GM18526 (cell line): ENCODE measurements around the gene FZD10.

Source experiments
- POLR2A ChIP-seq: IDR thresholded peaks from 3 replicates; pipeline ENCODE4 v1.6.1; 2011; ENCODE audit not compliant: insufficient read length; ENCODE audit errors: extremely low read depth

The FZD10 gene

GRCh38 chr12:130179191-130179590, 16.9 kb downstream of the FZD10 start:
- TF ChIP-seq POLR2A, result no peak

GRCh38 chr12:130179621-130180020, 17.4 kb downstream of the FZD10 start:
- TF ChIP-seq POLR2A, result no peak

- no peak for TF ChIP-seq POLR2A
These were observed 18.9 kb downstream of the FZD10 start for GRCh38 chr12:130181211-130181610.

- TF ChIP-seq POLR2A, result no peak
These were observed 21.5 kb downstream of the FZD10 start for GRCh38 chr12:130183585-130184370.

- TF ChIP-seq POLR2A, result no peak
These were observed 22.3 kb downstream of the FZD10 start for GRCh38 chr12:130184404-130185090.

GRCh38 chr12:130185455-130186391, 23.5 kb downstream of the FZD10 start:
- no peak for TF ChIP-seq POLR2A

GRCh38 chr12:130186651-130187268, 24.5 kb downstream of the FZD10 start:
- TF ChIP-seq POLR2A, result no peak

GRCh38 chr12:130192642-130193345, 30.5 kb downstream of the FZD10 start:
- TF ChIP-seq POLR2A, result no peak

GRCh38 chr12:130194154-130194553, 31.9 kb downstream of the FZD10 start:
- TF ChIP-seq POLR2A, result no peak

GRCh38 chr12:130195369-130195768, 33.1 kb downstream of the FZD10 start:
- TF ChIP-seq POLR2A, result no peak

- TF ChIP-seq POLR2A, result no peak
These were observed 33.5 kb downstream of the FZD10 start for GRCh38 chr12:130195776-130196175.

- TF ChIP-seq POLR2A, result no peak
These were observed 34.6 kb downstream of the FZD10 start for GRCh38 chr12:130196827-130197226.

GRCh38 chr12:130198026-130198662, 35.9 kb downstream of the FZD10 start:
- no peak for TF ChIP-seq POLR2A

GRCh38 chr12:130198663-130199060, 36.4 kb downstream of the FZD10 start:
- TF ChIP-seq POLR2A, result no peak
